NCI-H1694 treated with DMSO at 0.1 percent for 48 hours (cell line): ENCODE data around the gene BTBD16.

Experiments
- DNase-seq: peaks from one replicate; lab custom pipeline; 2025; lab: John Stamatoyannopoulos, UW

The BTBD16 gene

DNA sequence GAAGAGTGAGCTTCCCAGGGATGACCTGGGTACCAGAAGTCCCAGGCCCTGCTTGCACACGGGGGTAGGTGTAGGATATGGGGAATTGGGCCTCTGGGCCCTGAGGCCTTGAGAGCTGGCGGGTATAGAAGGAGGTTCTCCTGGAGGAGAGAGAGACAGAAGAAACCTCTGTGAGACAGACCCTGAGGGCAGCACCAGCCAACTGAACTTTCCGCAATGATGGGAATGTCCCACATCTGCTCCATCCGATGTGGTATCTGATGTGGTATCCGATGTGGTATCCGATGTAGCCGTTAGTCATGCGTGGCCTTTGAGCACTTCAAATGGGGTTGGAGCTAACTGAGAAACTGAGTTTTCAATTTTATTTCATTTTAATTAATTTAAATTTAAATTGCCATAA lies 72.8 kb downstream of the BTBD16 start:
- DNase-seq, result no peak

DNA sequence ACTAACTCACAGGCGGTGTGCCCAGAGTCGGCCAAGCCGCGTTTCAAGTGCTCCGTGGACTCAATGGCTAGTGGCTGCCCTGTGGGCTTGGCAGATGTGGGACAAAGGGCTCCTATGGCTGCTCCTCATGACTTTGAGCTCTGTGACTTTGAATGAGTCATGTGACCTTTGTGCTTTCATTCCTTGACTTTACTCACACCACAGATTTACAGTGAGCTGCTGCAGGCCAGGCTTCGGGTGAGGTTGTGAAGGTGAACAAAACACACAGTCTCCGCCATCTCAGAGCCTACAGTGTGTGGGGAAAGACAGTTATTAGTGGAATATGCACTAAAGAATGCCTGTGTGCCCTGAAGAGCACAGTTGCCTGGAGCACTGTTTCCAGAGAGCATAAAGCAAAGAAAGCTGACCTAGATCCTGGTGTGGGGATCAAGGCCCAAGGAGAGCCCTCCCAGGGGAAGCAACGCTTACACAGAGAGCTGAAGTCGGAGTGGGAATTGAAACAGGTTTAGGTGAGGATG lies 73.7 kb downstream of the BTBD16 start:
- no peak for DNase-seq

DNA sequence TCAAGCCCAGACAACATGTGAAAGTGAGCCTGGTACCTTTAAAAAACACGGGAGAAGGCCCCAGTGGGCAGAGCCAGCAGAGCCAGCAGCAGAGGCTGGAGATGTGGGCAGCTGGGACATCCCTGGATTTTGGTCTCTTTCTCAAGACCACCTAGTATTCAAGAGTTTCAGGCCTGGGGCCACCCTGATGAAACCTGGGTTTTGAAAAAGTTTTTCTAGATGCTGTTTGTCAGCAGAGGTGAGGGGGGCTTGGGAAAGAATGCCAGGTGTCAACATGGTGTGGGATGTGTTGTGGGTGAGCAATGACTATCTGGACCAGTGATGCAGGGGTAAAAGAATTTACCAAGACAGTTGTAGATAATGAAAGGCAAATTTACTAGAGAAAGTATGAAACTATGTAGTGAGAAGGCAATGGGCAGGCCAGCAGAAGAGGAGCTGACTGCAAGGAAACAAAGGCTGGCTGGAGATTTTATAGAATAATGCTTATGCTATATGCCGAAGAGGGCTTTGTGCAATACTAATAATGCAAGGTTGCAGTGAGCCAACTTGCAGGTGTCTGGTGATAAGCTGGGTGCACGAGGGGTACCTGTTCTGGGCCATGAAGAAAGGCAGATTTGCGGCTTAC lies 75.3 kb downstream of the BTBD16 start:
- no peak for DNase-seq

- no peak for DNase-seq
These were observed 76.2 kb downstream of the BTBD16 start for GRCh38 chr10:122347170-122347841.

- no peak for DNase-seq
These were observed 77.4 kb downstream of the BTBD16 start for GRCh38 chr10:122348512-122348911.

DNA sequence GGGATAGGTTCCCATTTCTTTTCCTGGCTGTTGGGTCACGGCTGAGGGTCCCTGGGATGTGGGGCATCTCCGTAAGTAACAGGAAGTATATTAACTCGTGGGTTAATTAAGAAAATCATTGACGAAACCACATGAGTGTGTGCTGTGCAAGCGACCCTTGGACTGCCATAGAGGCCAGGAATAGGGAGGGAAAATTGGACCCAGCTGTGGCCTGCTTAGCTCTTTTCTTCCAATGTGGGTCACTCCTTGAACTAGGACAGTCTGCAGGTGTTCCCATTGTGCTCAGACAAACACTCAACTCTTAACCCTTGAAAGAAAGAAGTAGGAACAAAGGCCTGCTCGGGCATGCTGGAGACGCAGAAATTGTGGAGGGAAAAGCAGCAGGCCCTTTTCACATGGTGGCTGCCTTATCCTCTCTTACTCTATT lies 77.9 kb downstream of the BTBD16 start:
- no peak for DNase-seq

DNA sequence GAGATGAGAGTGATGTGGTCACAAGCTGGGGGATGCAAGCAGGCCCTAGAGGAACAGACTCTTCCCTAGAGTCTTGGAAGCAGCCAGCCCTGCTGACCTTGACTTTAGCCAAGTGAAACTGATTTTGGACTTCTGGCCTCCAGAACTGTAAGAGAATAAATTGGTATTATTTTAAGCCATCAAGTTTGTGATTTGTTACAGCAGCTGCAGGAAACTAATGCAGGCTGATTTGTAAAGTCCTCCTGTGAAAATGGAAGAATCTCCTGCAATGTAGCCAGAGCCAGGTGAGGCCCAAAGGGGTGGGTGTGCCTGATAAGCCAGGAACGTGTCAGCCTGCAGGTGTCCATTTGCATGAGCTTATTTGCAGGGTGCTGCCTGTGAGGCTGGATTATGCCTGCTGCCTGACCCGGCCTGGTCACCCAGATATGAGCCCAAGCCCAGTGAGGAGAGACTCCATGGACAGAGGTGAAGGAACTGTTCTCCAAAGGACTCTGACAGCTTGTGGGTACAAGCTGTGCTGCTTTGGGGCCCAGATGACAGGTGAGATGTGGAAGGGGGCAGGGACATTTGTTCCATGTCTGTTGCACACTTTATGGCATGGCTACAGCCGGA lies 78.8 kb downstream of the BTBD16 start:
- no peak for DNase-seq

DNA sequence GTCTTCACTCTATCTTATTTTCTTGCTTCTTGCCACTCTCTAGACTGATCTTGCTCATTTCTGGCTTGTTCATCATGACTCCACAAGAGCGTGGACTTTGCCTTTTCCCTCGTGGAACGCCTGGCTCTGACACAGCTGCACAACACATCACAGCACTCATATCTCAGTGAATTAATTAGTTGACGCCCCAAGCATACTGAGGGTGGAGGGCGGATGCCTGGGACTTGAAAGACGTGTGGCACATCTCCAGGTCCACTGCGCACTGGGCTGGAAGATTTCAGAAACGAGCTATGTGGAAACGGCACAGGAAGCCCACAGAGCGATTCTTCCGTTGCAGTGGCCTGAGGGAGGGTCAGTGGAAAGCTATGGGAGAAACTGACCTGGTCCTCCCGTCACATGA lies 79.8 kb downstream of the BTBD16 start:
- no peak for DNase-seq

DNA sequence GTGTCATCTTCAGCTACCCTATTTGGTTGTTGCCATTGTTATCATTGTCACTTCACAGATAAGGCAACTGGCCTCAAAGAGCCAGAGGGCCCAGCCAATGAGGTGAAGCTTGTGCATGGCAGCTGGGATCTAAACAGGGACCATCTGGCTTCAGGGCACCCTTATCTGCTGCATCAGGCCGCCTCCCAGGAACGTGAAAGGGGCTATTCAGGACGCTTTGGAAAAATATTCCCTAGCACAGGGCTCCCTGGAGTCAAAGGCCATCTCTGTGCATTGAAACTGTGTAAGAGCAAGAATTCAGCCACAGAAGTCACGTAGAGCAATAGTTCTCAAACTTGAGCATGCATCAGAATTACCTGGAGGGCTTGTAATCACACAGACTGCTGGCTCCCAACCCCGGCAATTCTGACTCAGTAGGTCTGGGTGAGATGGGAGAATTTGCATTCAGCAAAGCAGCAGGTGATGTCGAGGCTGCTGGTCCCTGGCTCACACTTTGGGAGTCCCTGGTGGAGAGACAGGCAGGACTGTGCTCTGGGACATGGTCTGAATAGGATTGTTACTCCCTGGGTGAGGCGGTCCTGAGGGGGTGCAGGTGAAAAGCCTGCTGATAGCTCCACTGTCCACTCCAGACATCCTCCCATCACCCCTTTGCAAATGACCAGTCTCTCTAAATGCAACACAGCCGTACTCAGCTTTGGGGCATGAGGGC lies 81.9 kb downstream of the BTBD16 start:
- no peak for DNase-seq

DNA sequence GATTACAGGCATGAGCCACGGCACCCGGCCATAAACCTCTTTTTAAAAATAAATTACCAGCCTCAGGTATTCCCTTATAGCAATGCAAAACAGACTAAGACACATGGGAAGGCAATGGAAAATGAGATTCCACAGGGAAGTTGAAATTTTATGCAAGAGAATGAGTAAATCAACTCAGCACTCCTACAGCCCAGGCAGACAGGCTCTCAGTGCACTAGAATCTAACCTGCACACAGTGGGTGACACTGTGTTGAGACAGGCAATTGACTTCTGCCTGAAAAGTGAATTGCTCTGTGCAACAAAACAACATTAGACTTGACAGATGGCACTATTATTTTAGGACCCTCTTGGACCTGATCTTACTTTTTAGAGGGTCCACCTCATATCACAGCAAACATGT lies 83.3 kb downstream of the BTBD16 start:
- no peak for DNase-seq

DNA sequence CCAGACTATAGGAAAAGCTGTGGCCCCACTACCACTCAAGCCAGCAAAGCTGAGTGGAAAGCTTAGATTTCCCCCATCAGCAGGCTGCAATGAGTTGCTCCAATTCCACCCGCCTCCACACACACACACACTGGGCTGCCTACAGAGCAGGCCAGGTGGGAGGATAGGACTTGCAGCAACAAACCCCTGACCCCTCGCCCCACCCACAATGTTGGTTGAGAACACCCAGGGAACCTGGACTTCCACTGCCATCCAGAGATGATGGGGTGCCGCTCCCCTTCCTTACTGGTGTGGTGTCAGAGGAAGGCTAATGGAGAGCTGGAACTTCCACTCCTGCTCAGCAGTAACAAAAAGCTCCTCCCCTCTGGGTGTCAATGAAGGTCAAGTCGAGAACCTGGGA lies 86.6 kb downstream of the BTBD16 start:
- no peak for DNase-seq

DNA sequence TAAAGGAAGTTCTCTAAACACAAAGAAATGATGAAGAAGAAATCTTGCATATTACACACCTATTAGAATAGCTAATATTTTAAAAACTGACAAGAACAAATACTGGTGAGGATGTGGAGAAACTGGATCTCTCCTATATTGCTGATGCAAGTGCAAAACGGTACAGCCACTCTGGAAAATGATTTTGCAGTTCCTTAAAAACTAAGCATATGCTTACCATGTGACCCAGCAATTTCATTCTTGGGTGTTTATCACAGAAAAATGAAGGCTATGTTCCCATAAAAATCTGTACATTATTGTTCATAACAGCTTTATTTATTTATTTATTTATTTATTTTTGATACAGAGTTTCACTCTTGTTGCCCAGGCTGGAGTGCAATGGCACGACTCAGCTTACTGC lies 88.5 kb downstream of the BTBD16 start:
- no peak for DNase-seq

- DNase-seq, result no peak
These were observed 90.0 kb downstream of the BTBD16 start for GRCh38 chr10:122361046-122361445.

DNA sequence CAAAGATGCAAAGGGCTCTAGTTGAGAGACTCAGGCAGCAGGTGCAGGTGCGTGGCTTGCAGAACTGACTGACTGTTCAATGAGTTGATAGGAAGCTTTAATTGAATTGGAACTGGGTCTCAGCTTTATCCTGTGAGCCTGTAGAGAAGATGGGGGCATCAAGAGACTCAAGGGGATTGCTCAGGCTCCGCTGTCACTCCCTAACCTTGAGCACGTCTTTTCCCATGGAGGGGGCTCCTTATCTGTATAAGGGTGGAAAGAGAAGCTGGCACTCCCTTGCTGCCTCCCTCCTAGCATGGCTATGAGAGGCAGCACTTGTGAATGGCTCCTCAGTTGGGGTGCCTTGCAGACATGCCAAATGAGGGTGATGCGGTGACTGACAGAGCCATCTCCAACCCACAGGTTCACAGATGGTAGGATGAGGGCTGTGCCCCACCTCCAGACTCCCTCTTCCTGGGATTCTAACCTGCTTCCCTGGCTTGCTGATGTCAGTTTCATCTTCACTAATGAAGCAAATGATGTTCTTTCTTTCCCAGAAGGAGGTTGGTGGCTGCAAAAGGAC lies 91.0 kb downstream of the BTBD16 start:
- DNase-seq, result no peak

DNA sequence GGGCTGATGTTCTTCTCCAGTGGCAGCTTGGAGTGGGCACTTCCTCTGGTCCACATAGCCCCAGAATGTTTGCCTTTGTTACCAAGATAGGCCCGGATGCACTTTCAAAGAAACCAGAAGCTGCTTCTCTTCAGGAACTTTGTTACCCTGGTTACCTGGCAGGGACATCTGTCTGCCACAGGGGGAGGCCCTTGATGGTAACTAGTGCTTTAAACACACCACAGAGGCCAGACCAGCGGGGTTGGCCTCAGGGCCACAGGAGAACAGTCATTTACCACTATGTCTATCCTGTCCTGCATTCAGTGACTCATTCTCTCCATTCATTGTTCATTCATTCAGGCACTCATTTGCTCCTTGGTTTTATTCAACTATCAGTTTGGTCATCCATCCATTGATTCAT lies 91.5 kb downstream of the BTBD16 start:
- DNase-seq, result no peak

GRCh38 chr10:122363311-122363710 lies 92.2 kb downstream of the BTBD16 start:
- DNase-seq, result no peak

DNA sequence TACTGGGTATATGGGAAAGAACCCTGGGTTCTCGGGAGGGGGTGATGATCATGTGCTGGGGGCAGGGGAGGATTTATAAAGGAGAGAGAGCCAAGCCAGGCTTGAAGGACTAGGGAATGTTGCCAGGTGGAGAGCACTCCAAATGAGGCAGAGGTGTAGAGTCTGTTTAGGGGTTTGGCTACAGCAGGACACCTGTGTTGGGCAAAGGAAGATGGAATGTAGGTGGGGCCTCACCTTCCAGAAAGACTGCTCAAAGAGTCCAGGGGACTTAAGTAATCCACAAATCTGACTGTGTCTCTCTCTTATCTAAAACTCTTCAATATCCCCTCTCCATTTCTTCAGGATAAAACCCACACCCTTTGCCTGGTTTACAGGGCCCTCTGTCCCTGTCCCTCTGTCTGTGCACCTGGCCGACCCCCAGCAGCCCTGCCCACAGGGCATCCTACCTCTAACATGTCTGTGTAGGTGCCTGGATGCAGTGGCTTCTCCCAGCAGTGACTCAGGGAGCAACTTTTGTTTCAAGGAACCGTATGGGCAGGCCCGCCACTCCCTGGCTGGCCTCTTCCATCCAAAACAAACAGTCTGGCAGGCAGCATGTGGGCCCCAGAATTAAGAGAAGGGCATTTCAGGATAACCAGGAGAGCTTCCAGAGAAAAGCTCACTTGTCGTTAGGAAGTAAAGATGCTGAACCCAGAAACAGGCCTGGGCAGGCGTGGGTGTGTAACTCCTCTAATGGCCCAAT lies 92.8 kb downstream of the BTBD16 start:
- DNase-seq, result no peak

DNA sequence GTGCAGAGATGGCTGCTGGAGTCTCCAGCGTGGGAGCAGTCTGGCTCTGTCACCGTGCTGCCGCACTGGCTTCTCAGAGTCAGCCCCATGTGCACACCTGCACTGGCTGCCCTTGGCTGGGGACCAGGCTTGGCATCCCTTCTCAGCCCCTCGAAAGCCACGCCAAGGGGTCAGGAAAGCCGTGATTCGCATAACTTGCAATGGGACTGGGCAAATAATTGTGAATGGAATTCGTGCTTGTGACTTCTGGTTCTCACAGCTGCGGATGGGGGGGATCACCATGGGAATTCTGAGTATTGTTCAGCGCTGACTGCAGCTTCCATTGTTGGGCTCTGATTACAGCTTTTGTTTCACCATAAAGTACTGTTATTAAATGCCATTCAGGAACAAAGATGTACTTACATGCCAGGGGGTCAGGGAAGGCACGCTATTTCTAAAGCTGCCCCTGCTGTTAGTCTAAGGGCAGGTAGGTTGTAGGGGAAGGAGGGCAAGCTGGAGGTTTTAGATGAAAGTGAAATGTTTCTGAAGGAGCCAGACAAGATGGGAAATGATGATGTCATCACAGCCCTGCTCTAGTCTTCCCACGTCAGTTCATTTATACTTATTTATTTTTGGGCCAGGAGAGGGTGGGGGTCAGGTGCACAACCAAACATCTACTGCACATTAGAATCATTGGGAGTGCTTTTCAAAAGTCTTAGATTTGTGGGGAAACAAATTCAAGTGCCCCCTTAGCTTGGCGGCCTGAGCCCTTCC lies 97.6 kb downstream of the BTBD16 start:
- DNase-seq, result no peak

GRCh38 chr10:122373108-122373507 lies 102.0 kb downstream of the BTBD16 start:
- DNase-seq, result no peak

DNA sequence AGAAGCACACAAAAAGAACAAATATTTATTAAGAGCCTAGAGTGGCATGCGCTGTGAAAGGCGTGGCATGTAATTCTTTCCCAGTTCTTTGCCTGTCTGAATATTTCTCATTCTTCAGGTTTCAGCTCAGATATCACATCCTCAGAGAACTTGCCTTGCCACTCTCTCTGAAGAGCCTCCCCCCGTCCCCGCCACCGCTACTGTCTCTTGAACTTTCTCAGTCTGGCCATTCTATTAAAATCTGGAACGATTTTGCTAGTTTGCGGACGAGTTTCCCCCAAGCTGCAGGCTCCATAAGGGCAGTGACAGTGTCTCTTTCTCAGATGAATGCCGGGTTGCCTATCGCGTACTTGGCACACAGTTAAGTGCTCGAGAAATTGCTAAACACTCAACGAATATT lies 102.6 kb downstream of the BTBD16 start:
- DNase-seq, result no peak
